ENCODE data around the gene NPAS3. TPM values are rescaled to one million over a fixed set of nuclear protein-coding genes. Genes with fewer than 3 reads are reported as not detected.

The NPAS3 gene
- total and polyA plus RNA-seq, 7 donors: 0.04 to 1.5 (median 0.39) TPM

GRCh38 chr14:33836203-33836899, 897.7 kb downstream of the NPAS3 start:
- peaks cover 9% of the 10 kb centered on the region for H3K4me1 ChIP-seq
- no peaks in the 10 kb centered on the region for H3K27me3 ChIP-seq (ENCODE audit: insufficient read depth in 3 of 3, low read length in 2 of 3)
- no peak overlapping the region for H3K4me3 ChIP-seq
- ATAC-seq (no peak), DNase-seq (no peak)
- no peak for TF ChIP-seq CTCF (IDR thresholded peaks at IDR 0.05)
- WGBS, 3 donors: 53 to 69% (median 67%) methylated on average over 9 of the region's 9 CpGs
- H3K9me3 ChIP-seq: no peaks in the 10 kb centered on the region
- H3K27ac ChIP-seq: no peak overlapping the region
- no peaks in the 10 kb centered on the region for H3K36me3 ChIP-seq (ENCODE audit: insufficient read depth in 1 of 2, low read depth in 1 of 2)
- intact Hi-C loops (cut with DNase I): loop anchor here in 1 of 2 donors (5.0 kb wide), 1 partner anchor 486 kb away; no protein-coding TSS in a partner anchor

DNA sequence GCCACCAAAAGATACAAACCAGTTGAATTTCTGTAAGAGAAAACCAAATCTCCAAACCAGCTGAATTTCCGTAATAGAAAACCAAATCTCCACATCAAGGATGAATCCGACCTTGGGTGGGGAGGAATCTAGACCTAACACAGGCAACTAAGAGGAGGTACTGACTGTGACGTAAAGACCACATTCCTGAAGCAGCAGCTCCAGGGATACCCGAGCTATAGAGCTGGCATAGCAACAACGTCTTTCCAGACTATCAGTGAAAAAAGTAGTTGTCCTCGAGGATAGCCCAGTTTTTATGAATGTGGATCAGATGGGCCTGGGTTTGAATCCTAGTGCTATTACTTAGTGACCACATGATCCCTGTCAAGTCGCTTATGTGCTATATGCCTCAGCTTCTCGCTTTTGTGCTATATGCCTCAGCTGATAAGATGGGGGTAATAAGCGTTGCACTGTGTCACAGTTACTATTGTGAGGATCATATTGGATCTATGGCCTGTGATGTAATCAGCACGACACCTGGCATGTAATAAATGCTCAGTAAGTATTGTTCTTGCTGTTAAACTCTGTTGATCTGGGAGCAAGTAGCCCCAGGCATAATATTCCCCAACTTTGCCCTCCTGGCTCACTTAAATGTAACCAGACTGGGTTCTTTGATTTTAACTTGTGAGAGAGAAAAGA, 898.4 kb downstream of the NPAS3 start:
- H3K27ac ChIP-seq: no peak overlapping the region
- H3K4me3 ChIP-seq: no peak overlapping the region
- H3K27me3 ChIP-seq (ENCODE audit: insufficient read depth in 3 of 3, low read length in 2 of 3): no peaks in the 10 kb centered on the region
- H3K9me3 ChIP-seq: no peaks in the 10 kb centered on the region
- intact Hi-C loops (cut with DNase I): loop anchor here in 1 of 2 donors (5.0 kb wide), 1 partner anchor 485 kb away; no protein-coding TSS in a partner anchor
- 82 to 90% (median 85%) methylated on average over 9 to 10 of the region's 10 CpGs for WGBS, 3 donors
- ATAC-seq: no peak
- H3K4me1 ChIP-seq: peaks cover 9% of the 10 kb centered on the region
- no peak for DNase-seq
- no peaks in the 10 kb centered on the region for H3K36me3 ChIP-seq (ENCODE audit: insufficient read depth in 1 of 2, low read depth in 1 of 2)
- TF ChIP-seq CTCF (IDR thresholded peaks at IDR 0.05): no peak

DNA sequence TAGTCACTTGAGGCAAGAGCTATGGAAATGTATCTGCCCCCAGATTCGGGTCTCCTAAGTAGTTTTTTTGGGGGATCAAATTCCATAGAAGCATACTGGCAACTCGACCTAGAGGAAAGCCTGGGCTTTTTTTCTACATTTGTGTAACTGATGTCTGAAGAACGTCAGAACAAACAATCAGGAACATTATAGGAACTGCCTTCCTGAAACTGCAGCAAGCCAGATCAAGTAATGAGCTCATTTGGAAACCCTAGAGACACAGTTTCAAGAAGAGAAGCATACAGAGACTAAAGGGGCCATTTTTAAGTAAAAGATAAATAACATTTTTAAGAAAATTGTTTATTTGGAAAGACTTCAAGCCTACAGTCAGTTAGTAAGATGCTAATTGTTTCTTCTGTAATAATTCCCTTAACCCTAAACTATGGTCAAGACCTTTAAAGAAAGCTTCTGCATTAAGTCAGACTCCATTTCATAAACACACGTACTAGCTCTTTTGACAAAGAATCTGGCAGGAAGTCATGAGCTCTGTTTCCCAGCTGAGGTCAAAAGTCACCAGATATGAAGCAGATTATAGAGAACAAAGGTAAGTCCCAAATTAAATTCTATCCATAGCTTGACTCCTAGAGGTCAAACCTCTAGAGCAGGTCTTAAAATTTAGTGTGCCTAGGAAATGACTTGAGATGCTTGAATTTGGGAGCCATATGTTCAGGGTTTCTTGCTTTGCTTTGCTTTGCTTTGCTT, 899.4 kb downstream of the NPAS3 start:
- ATAC-seq: no peak
- intact Hi-C loops (cut with DNase I): loop anchor here in 1 of 2 donors (2.0 to 5.0 kb wide), 3 partner anchors 391 to 484 kb away; no protein-coding TSS in a partner anchor
- peaks cover 9% of the 10 kb centered on the region for H3K4me1 ChIP-seq
- H3K27me3 ChIP-seq (ENCODE audit: insufficient read depth in 3 of 3, low read length in 2 of 3): no peaks in the 10 kb centered on the region
- no peaks in the 10 kb centered on the region for H3K9me3 ChIP-seq
- DNase-seq: no peak
- 54 to 65% (median 59%) methylated on average over 4 of the region's 4 CpGs for WGBS, 3 donors
- no peak overlapping the region for H3K27ac ChIP-seq
- no peak overlapping the region for H3K4me3 ChIP-seq
- H3K36me3 ChIP-seq (ENCODE audit: insufficient read depth in 1 of 2, low read depth in 1 of 2): no peaks in the 10 kb centered on the region
- no peak for TF ChIP-seq CTCF (IDR thresholded peaks at IDR 0.05)

GRCh38 chr14:33839193-33840076, 900.8 kb downstream of the NPAS3 start:
- peak; percentile 76 to 95 (median 85) for ATAC-seq
- 20 to 22% (median 20%) methylated on average over 16 of the region's 16 CpGs for WGBS, 3 donors
- peak; percentile 35 to 60 for DNase-seq

More at GRCh38 chr14:33839193-33840076, 900.8 kb downstream of the NPAS3 start:
- peaks cover 9% of the 10 kb centered on the region for H3K4me1 ChIP-seq
- H3K9me3 ChIP-seq: no peaks in the 10 kb centered on the region
- H3K27me3 ChIP-seq (ENCODE audit: insufficient read depth in 3 of 3, low read length in 2 of 3): no peaks in the 10 kb centered on the region
- peak; percentile 91 for TF ChIP-seq CTCF (IDR thresholded peaks at IDR 0.05)
- no peak overlapping the region for H3K4me3 ChIP-seq
- H3K36me3 ChIP-seq (ENCODE audit: insufficient read depth in 1 of 2, low read depth in 1 of 2): no peaks in the 10 kb centered on the region
- H3K27ac ChIP-seq: no peak overlapping the region
- intact Hi-C loops (cut with DNase I): loop anchor here (2.0 to 10.0 kb wide), 6 partner anchors 255 to 483 kb away; no protein-coding TSS in a partner anchor

Measured in psoas muscle (tissue), 8 donors.